Neural cell (in vitro differentiated cells): ENCODE data around the gene ELAPOR2.

Experiments used
- CTCF ChIP-seq: fragments of 450-650 bp; IDR thresholded peaks from 2 replicates; pipeline ENCODE4 v1.5.1; 2014; ENCODE audit warnings: antibody characterized with exemption, mild to moderate bottlenecking, moderate library complexity; ENCODE audit not compliant: poor library complexity, severe bottlenecking
- EP300 ChIP-seq: fragments of 450-650 bp; conservative IDR thresholded peaks from 2 replicates; pipeline ENCODE4 v1.6.1; 2014; ENCODE audit warnings: antibody characterized with exemption, mild to moderate bottlenecking, moderate library complexity; ENCODE audit not compliant: poor library complexity, severe bottlenecking
- EZH2 ChIP-seq: fragments of 200-600, 300-800 bp; shearing (Covaris generic), sonication (generic); IDR thresholded peaks from 2 replicates; pipeline ENCODE4 v1.6.1; 2014; ENCODE audit warnings: antibody characterized with exemption, low read length, borderline replicate concordance, mild to moderate bottlenecking; ENCODE audit not compliant: insufficient read depth, poor library complexity, severe bottlenecking
- MXI1 ChIP-seq: fragments of 450-650 bp; conservative IDR thresholded peaks from 2 replicates; pipeline ENCODE4 v1.6.1; 2014; ENCODE audit warnings: antibody characterized with exemption, mild to moderate bottlenecking; ENCODE audit not compliant: poor library complexity, severe bottlenecking
- TAF1 ChIP-seq: IDR thresholded peaks from 2 replicates; pipeline ENCODE4 v1.6.1; 2012; ENCODE audit warnings: low read depth

- no peak for TF ChIP-seq EZH2
- no peak for TF ChIP-seq CTCF
- TF ChIP-seq MXI1, result no peak
- no peak for TF ChIP-seq TAF1
- TF ChIP-seq EP300, result no peak
These were observed 33.2 kb upstream of the ELAPOR2 start for GRCh38 chr7:87092568-87093091.
